GM21717 (cell line): Measurements from ENCODE around the gene FAM53A.

Experiments used
- ATAC-seq: cut with Tn5 transposase; IDR thresholded peaks from one replicate; pipeline ENCODE4 v1.9.1; 2021; ENCODE audit warnings: mild to moderate bottlenecking, moderate library complexity; ENCODE audit not compliant: unreplicated experiment

The FAM53A gene

DNA sequence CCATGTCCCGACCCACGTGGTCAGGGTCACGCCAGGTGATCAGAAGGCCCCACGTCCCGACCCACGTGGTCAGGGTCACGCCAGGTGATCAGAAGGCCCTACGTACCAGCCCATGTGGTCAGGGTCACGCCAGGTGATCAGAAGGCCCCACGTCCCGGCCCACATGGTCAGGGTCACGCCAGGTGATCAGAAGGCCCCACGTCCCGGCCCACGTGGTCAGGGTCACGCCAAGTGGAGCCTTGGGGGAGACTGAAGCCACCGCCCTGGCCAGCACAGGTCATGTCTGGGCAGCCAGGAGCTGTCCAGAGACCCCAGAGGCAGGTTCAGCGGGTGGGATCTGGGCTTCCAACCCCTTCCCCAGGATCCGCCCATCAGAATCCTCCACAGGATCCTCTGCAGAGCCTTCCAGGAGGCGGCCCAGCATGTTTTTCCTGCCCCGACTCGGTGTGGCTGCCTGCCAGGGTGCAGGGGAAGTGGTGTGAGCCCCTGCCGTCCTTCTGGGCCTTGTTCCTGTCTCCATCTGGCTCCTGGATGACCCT lies 58.4 kb downstream of the FAM53A start:
- ATAC-seq: no peak

DNA sequence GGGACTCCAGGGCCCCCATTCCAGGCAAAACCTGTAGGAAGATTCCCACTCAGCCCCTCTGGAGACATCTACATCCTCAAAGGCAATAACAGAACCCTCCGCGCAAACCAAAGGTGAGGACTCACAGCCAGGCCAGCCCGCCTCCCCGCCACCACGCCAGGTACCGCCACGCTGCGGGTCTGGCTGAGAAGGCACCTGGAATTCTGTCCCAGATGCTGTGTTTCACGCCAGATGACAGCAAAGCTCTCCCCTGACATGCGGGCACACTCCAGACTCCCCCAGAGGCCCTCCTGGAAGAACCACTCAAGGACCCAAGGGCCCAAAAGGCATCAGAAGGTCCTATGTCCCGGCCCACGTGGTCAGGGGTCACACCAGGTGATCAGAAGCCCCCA lies 59.6 kb downstream of the FAM53A start:
- ATAC-seq: no peak

DNA sequence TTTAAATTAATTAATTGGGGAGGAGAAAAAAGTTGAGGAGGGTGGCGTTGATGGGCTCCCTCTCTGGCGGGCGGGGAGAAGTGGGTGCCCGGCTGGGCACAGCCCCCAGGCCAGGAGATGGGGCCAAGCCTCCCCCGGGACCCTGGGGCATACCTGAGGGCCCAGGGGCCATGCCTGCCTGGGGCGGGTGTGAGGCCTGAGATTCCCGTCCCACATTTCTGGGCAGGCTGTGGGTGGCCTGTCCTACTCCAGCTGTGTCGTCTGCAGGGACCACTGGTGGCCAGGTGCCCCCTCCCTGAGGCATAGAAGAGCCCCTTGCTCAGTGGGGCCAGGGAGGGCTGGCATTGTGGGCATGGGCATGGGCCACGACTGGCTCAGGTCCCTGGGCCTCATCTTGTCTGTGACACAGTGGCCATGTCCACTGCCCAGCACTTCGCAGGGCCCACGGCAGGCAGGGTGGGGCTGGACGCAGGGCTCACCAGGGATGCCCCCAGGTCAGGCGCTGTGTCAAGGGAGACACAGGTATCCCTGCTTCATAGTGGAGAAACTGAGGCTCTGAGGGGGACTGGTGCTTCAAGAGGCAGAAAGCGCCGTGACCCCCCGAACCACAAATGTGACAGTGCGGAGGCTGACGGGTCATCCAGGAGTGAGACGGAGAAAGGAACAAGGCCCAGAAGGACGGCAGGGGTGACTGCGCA lies 60.1 kb downstream of the FAM53A start:
- ATAC-seq: no peak

DNA sequence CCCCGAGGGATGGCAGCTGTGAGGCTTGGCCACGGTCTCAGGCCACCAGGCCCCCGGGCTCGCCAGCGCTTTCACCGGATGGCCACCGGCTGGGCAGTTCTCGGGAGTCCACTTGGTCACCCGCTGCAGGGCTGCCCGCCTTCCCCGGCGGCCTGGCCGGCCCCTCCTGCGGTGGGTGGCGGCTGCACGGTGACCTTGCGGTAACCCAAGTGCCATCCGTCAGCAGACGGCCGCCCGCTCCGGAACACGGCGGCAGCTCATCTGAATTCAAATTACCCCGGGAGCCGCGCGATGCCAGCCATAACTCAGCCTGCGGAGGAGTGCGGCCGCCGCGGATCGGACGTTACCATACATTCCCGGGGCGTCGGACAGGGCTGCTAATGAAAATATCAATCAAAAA lies 60.7 kb downstream of the FAM53A start:
- ATAC-seq: no peak

DNA sequence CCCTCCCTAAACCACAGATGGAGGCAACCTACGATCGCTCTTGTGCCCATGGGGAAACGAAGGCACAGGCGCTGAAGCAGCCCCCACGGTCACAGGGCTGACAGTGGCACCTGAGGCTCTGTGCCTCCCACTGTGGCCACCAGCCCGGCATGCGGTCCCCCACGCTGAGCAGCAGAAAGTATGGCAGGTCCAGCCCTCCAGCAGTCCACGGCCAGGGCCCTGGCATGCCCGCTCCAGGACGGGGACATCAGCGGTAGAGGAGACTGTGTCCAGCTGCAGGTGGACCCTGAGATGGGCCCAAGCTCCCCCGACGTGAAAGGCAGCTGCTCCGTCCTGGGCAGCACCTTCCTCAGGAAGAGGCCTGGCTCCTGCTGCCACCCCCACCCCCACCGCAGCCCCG lies 61.2 kb downstream of the FAM53A start:
- ATAC-seq: no peak

DNA sequence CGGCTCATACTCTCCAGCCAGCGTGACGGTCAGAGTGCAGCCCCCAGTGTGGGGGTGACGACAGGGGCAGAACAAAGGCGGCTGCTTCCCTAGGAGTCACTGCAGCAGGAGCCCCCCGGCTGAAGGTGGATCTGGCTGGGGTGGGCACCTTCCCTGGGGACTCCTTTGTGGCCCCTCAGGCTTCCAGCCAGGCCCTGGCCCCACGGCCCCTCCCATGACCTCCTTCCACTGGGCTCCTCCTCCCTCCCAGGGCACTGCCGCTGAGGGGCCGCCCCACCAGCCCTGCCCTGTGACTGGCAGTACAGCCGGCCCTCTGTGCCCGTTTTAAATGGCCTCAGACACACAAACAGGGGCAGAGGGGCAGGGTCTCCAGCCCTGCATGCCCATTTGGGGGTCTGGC lies 61.9 kb downstream of the FAM53A start:
- no peak for ATAC-seq

DNA sequence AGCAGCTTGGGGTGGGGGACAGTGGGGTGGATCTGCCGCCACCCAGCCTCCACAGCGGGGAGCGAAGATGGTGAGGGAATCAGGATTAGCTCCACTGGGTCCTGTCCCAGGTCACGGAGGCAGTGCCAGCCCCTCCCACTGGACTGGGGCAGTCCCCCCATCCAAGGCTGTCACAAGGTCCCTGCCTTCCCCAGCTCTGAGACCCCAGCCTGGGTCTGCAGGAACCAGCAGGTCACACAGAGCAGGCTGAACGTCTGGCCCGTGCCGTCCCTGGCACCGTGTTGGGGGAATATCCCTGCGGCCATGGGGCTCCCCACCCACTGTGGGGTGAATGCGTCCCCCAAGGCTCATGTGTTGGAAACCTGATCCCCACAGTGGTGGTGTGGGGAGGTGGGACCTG lies 62.6 kb downstream of the FAM53A start:
- no peak for ATAC-seq

DNA sequence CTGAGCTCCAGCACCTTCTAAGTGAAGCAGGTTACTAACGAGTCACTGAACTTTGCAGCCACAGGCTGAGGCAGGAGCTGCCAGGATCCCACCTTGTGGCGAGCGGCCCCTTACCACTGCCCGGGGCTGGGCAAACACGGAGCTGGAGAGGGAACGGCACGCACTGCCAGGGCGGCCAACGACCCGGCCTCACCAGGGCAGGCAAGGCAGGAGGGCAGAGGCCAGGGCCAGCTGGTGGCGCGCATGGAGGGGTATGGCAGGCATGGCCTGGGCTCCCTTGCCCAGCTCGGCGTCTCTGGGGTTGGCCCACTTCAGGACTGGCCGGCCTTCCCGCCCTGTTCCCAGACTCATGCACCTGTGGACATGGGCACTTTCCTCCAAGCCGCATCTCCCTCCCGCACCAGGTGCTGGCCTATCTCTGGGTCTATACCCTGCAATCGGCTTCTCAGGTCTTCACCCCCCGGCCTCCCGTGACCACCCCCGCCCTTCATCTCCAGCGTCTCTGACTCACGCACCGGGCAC lies 64.9 kb downstream of the FAM53A start:
- ATAC-seq: no peak

DNA sequence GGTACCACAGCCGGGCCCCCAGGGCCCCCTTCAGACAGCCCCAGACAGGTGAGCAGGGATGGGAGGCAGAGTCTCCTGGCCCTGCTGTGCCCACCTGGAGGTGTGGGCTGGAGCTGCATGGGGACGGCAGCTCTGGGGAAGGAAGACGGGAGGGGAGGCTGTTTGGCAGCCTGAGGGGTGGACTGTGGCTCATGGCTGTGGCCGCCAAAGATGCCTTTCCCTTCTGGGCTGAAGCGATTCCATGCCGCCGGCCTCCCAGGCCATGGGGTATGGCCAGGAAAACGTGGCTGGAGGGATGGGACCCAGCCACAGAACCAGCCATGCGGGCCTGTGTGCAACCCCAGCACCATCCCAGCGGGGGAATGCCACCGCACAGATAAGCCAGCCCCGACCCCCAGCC lies 65.7 kb downstream of the FAM53A start:
- ATAC-seq: no peak

DNA sequence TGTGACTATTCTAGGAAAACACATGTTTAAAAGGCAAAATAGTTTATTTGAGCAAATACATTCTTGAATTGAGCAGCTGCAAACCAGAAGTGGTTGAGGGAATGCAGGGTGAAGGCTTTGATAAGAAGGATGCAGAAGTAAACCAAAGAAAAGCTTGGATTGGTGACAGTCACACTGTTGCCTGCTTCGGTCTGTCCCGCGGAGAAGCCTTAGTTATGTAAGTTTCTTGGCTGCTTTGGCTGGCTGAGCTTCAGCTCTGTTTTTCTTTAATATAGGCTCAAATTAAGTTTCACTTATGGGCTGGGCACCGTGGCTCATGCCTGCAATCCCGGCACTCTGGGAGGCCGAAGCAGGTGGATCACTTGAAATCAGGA lies 67.6 kb downstream of the FAM53A start:
- no peak for ATAC-seq

DNA sequence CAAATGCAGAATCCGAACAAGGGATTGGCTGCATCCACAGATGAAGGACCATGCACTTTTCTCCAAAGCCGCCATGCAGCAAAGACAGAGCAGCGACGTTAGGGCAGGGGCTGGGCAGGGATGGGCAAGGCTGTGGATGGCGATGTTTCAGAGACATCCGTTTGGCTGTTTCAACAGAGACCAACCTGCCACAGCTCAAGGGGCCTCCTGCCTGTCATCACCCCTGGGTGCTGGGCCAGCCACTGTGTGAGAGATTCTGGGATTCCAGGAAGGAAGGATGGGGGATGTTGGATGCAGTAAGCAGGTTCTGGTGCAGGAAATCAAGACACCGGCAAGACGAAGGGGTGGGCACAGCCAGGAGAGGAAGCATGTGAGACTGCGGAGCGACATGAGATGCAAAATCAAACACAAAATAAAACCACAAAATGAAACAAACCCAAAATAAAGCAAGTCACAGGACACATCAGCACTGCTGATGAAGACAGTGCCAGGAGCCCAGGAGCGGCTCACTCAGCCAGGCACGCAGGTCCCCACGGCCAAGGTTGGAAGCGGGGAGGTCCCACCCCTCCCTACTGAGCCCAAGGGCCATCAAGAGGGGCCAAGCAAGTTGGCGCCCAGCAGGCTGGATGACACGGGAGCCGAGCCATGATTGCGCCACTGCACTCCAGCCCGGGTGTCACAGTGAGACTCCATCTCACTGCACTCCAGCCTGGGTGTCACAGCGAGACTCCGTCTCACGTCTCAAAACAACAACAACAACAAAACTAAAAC lies 68.1 kb downstream of the FAM53A start:
- ATAC-seq: no peak

DNA sequence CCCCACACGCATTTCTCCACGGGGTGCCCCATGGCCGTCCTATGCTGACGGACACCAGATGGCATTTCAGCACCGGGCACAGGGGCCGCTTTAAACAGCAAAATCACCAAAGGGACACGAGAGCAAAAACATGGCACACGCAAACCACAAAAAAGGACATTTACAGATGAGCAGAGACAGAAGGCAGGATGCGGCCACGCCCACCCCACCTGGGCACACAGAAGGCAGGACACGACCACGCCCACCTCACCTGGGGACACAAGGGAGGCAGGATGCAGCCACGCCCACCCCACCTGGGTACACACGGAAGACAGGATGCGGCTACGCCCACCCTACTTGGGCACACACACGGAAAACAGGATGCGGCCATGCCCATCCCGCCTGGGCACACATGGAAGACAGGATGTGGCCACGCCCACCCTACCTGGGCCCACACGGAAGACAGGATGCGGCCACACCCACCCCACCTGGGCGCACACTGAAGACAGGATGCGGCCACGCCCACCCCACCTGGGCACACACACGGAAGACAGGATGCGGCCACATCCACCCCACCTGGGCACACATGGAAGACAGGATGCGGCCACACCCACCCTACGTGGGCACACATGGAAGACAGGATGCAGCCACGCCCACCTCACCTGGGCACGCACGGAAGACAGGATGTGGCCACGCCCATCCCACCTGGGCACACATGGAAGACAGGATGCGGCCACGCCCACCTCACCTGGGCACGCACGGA lies 69.1 kb downstream of the FAM53A start:
- ATAC-seq: no peak

DNA sequence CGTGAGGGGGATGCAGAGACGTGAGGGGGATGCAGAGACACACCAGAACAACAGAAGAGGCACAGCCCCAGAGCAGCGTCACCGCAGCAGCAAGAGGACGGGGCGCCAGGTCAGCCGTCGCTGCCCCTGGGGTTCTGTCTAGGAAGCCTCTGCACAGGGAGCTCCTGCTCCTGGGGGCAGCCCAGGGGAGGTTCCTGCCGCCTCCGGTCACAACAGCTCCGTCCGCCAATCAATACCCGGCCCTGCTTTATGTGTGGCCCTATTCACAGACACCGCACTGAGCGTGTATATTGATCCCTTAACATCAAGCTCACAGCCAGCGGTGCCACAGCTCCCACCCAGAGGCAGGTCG lies 69.6 kb downstream of the FAM53A start:
- ATAC-seq: no peak

DNA sequence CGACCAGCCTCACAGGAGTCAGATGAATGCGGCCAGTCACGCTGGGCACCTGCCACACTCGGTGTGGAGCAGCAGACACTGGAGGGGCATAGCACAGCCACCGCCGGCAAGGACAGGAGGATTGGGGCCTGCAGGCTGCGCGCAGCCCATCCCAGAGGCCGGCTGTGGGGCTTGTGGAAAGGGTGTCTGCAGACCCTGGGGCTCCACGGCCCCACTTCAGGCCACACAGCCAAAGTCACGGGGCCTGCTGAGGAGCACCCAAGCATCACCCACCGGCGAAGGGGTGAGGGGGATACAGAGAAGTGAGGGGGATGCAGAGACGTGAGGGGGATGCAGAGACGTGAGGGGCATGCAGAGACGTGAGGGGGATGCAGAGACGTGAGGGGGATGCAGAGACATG lies 70.1 kb downstream of the FAM53A start:
- ATAC-seq: no peak

DNA sequence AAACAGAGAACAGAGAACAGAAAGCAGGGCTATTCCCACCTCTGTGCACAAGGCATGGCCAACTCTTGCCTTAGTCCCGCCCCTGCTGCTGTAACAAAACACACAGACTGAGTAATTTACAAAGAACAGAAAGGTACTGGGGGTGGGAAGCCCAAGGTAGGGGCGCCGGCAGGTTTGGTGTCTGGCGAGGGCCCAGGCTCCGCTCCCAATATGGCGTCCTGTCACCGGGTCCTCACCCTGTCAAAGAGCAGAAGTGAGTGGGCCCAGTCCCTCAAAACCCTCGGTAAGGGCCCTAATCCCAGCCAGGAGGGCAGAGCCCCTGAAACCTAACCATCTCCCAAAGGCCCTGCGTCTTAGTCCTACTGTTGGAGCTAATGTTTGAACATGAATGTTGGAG lies 71.0 kb downstream of the FAM53A start:
- ATAC-seq: no peak

DNA sequence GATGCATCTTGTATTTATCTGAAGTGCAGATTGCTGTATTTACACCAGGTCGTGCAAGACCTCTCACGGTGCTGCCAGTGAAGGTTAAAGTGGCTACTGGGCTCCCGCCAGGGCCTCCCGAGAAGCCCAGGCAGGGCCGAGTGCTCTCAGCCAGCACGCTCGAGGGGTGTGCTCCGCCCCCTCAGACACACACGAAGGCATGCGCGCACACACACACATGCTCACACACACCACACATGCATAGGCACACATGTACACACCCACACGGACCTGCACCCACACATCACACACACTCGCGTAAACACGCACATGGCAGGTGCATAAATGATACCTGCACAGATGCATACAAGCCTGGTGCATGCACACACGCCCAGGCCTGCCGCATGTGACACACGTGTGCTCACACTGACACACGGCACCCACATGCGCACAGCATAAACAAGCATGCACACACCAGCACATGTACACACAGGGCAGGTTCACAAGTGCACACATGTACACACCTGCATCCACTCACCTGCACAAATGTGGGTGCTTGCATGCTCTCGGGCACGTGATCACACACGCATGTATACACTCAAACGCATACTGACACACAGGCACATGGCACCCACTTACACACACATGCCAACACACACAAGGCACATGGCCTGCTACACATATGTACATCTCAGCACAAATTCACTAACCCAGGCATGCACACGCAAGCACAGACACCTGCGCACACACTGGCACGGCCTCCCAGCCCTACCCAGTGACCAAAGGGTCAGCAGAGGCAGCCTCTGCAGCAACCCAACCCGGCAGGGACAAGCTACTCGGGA lies 71.6 kb downstream of the FAM53A start:
- ATAC-seq: no peak

DNA sequence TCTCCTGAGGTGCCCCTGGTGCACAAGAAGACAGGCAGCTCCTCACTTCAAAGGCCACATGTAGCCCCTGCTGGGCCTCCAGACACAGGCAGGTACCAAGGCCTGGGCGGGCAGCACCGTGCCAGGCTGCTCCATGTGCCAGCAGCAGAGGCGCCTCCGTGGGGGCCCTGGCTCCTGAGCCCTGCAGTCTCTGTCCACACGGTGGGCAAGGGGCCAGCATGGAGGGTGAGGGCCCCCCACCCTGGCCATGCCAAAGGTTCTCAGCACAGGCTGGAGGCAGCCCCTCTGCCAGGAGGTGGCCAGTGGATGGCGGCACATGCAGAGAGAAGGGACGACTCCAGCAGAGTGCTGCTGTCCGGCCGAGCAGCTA lies 72.6 kb downstream of the FAM53A start:
- no peak for ATAC-seq

DNA sequence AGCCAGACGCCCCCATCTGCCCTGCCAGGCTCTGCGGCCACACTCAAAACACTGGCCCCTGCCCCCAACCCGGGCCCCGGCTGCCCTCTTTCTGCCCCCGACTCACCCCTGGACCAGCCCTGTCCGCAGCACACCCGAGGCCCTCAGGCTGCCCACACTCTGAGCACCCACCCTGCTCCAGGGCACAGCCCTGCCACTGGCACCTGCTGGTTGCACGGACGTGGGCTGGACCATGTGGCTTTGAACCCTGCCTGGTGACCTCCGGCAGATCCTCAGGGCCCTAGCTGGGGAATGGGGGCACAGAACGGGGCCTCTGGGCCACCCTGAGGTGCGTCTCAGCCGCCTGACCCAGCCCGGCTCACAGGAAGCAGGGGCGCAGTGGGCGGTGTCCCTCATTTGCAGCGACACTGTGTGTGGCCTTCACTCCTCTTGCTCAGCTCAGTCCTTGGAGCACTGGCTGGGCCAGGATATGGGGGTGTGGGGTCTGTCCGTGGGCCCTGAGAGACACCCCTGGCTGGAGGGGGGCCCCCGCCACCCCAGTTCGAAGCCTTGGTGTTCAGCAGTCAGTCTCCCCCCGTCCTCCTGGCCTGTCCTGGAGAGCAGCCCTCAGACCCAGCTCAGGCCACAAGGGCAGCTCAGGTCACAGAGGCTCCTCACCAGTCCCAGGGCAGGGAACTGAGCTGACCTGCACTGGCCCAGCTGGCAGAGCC lies 73.2 kb downstream of the FAM53A start:
- no peak for ATAC-seq

DNA sequence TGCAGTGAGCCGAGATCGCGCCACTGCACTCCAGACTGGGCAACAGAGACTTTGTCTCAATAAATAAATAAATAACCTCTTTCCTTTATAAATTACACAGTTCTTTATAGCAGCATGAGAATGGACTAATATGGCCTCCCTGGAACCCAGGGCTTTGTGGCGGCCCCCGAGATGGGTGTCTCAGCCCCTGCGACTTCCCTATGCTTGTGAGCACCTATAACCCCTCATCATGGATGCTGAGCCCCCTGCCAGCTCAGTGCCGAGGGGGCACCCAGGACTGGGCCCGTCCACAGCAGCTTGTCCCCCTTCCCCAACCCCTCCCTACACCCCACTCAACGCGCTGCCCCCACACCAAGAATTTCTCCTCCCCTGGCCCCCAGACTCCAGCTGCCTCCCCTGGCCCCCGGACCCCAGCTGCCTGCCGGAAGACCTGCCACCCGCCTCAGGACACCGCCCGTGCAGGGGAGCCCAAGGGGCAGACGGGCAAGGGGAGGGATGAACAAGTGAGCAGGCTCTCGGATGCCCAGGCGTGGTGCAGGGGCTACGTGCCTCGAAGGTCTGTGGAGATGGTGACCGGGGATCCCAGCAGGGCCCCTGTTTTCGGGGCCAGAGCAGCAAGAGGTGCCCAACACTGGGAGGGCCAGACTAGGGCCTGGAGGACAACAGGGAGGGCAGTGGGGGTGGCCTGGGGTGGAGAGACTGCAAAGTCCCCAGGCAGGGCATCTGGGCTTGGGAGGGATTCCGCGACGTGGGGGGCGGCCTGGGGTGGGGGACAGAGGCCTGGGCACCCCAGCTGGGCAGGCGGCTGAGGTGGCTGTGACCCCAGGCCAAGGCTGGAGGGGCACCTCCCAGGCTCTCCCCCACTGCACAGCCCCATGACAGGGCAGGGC lies 74.0 kb downstream of the FAM53A start:
- ATAC-seq: no peak
